ENCODE results near the gene RLBP1.

RLBP1 gene

GRCh38 chr15:89217031-89217430 lies 4.3 kb downstream of the RLBP1 start:
- Histone ChIP-seq H3K27me3 (ENCODE audit: control insufficient read depth in 1 of 2, insufficient read depth in 1 of 2, low read length in 2 of 2) (peaks cover 43 to 59% of the 10 kb centered on the region in 2 experiments), H2BK5ac (ENCODE audit: low read depth, low read length, poor library complexity, severe bottlenecking) (no peak overlapping the region), H3K9ac (ENCODE audit: low read length) (no peak overlapping the region), H3K14ac (ENCODE audit: low read length in 2 of 2) (no peak overlapping the region), H2BK120ac (ENCODE audit: low read depth, low read length) (no peak overlapping the region), H2BK15ac (ENCODE audit: low read depth, poor library complexity, severe bottlenecking) (no peak overlapping the region), H3K27ac (ENCODE audit: low read length, poor library complexity, severe bottlenecking) (no peak overlapping the region), H3K79me1 (replicated peaks; ENCODE audit: low read length, poor library complexity, severe bottlenecking) (no peaks in the 10 kb centered on the region), H2AFZ (ENCODE audit: low read depth, low read length) (no peak overlapping the region), H4K91ac (ENCODE audit: low read length) (no peak overlapping the region), H3K36me3 (ENCODE audit: control insufficient read depth in 1 of 2, insufficient read depth in 2 of 2, low read depth in 1 of 2, low read length in 2 of 2) (no peaks in the 10 kb centered on the region), H3K23ac (ENCODE audit: low read length in 2 of 2) (no peak overlapping the region), H3K4ac (ENCODE audit: low read depth in 1 of 2, low read length in 2 of 2) (no peak overlapping the region), H3K4me1 (ENCODE audit: control insufficient read depth, insufficient read depth, low read depth, low read length) (no peaks in the 10 kb centered on the region), H2BK12ac (ENCODE audit: low read length in 2 of 2) (no peak overlapping the region), H3K4me2 (ENCODE audit: low read length, poor library complexity, severe bottlenecking) (no peak overlapping the region), H3K4me3 (ENCODE audit: insufficient read depth in 1 of 2, low read depth in 1 of 2, low read length in 2 of 2) (no peak overlapping the region), H3K18ac (ENCODE audit: low read depth in 1 of 2, low read length in 2 of 2) (no peak overlapping the region), H2AK5ac (ENCODE audit: low read length, severe bottlenecking) (no peak overlapping the region), H3K9me3 (ENCODE audit: control insufficient read depth, low read length) (no peaks in the 10 kb centered on the region), H4K8ac (ENCODE audit: low read length) (no peak overlapping the region)
- no peak for DNase-seq
- WGBS: 91% methylated on average over 20 of the region's 20 CpGs

GRCh38 chr15:89215627-89216026 lies 5.8 kb downstream of the RLBP1 start:
- Histone ChIP-seq H3K4me3 (ENCODE audit: insufficient read depth in 1 of 2, low read depth in 1 of 2, low read length in 2 of 2) (no peak overlapping the region), H3K9me3 (ENCODE audit: control insufficient read depth, low read length) (no peaks in the 10 kb centered on the region), H3K18ac (ENCODE audit: low read depth in 1 of 2, low read length in 2 of 2) (no peak overlapping the region), H3K79me1 (replicated peaks; ENCODE audit: low read length, poor library complexity, severe bottlenecking) (no peaks in the 10 kb centered on the region), H4K91ac (ENCODE audit: low read length) (no peak overlapping the region), H2BK5ac (ENCODE audit: low read depth, low read length, poor library complexity, severe bottlenecking) (no peak overlapping the region), H3K4ac (ENCODE audit: low read depth in 1 of 2, low read length in 2 of 2) (no peak overlapping the region), H3K14ac (ENCODE audit: low read length in 2 of 2) (no peak overlapping the region), H3K4me2 (ENCODE audit: low read length, poor library complexity, severe bottlenecking) (no peak overlapping the region), H3K9ac (ENCODE audit: low read length) (no peak overlapping the region), H3K27ac (ENCODE audit: low read length, poor library complexity, severe bottlenecking) (no peak overlapping the region), H2BK12ac (ENCODE audit: low read length in 2 of 2) (no peak overlapping the region), H2AFZ (ENCODE audit: low read depth, low read length) (no peak overlapping the region), H3K27me3 (ENCODE audit: control insufficient read depth in 1 of 2, insufficient read depth in 1 of 2, low read length in 2 of 2) (peaks cover 40 to 61% of the 10 kb centered on the region in 2 experiments), H2BK15ac (ENCODE audit: low read depth, poor library complexity, severe bottlenecking) (no peak overlapping the region), H4K8ac (ENCODE audit: low read length) (no peak overlapping the region), H3K23ac (ENCODE audit: low read length in 2 of 2) (no peak overlapping the region), H2AK5ac (ENCODE audit: low read length, severe bottlenecking) (no peak overlapping the region), H2BK120ac (ENCODE audit: low read depth, low read length) (no peak overlapping the region), H3K36me3 (ENCODE audit: control insufficient read depth in 1 of 2, insufficient read depth in 2 of 2, low read depth in 1 of 2, low read length in 2 of 2) (no peaks in the 10 kb centered on the region), H3K4me1 (ENCODE audit: control insufficient read depth, insufficient read depth, low read depth, low read length) (no peaks in the 10 kb centered on the region)
- WGBS: 62% methylated on average over 2 of the region's 2 CpGs
- DNase-seq: no peak

GRCh38 chr15:89211678-89212170 lies 9.7 kb downstream of the RLBP1 start:
- Histone ChIP-seq H3K4me2 (ENCODE audit: low read length, poor library complexity, severe bottlenecking) (no peak overlapping the region), H2BK15ac (ENCODE audit: low read depth, poor library complexity, severe bottlenecking) (no peak overlapping the region), H3K23ac (ENCODE audit: low read length in 2 of 2) (no peak overlapping the region), H3K9me3 (ENCODE audit: control insufficient read depth, low read length) (no peaks in the 10 kb centered on the region), H3K4ac (ENCODE audit: low read depth in 1 of 2, low read length in 2 of 2) (no peak overlapping the region), H3K27ac (ENCODE audit: low read length, poor library complexity, severe bottlenecking) (no peak overlapping the region), H2BK5ac (ENCODE audit: low read depth, low read length, poor library complexity, severe bottlenecking) (no peak overlapping the region), H2AK5ac (ENCODE audit: low read length, severe bottlenecking) (no peak overlapping the region), H3K79me1 (replicated peaks; ENCODE audit: low read length, poor library complexity, severe bottlenecking) (no peaks in the 10 kb centered on the region), H4K8ac (ENCODE audit: low read length) (no peak overlapping the region), H3K27me3 (ENCODE audit: control insufficient read depth in 1 of 2, insufficient read depth in 1 of 2, low read length in 2 of 2) (peaks cover 2 to 22% of the 10 kb centered on the region in 2 experiments), H2BK12ac (ENCODE audit: low read length in 2 of 2) (no peak overlapping the region), H3K4me1 (ENCODE audit: control insufficient read depth, insufficient read depth, low read depth, low read length) (no peaks in the 10 kb centered on the region), H4K91ac (ENCODE audit: low read length) (no peak overlapping the region), H3K18ac (ENCODE audit: low read depth in 1 of 2, low read length in 2 of 2) (no peak overlapping the region), H2BK120ac (ENCODE audit: low read depth, low read length) (no peak overlapping the region), H3K14ac (ENCODE audit: low read length in 2 of 2) (no peak overlapping the region), H3K9ac (ENCODE audit: low read length) (no peak overlapping the region), H3K36me3 (ENCODE audit: control insufficient read depth in 1 of 2, insufficient read depth in 2 of 2, low read depth in 1 of 2, low read length in 2 of 2) (no peaks in the 10 kb centered on the region), H2AFZ (ENCODE audit: low read depth, low read length) (no peak overlapping the region), H3K4me3 (ENCODE audit: insufficient read depth in 1 of 2, low read depth in 1 of 2, low read length in 2 of 2) (no peak overlapping the region)
- WGBS: 79% methylated on average over 5 of the region's 5 CpGs
- no peak for DNase-seq

GRCh38 chr15:89209057-89209456 lies 12.3 kb downstream of the RLBP1 start:
- Histone ChIP-seq H3K4me2 (ENCODE audit: low read length, poor library complexity, severe bottlenecking) (no peak overlapping the region), H3K9ac (ENCODE audit: low read length) (no peak overlapping the region), H2AK5ac (ENCODE audit: low read length, severe bottlenecking) (no peak overlapping the region), H3K4me3 (ENCODE audit: insufficient read depth in 1 of 2, low read depth in 1 of 2, low read length in 2 of 2) (no peak overlapping the region), H2BK5ac (ENCODE audit: low read depth, low read length, poor library complexity, severe bottlenecking) (no peak overlapping the region), H4K8ac (ENCODE audit: low read length) (no peak overlapping the region), H3K36me3 (ENCODE audit: control insufficient read depth in 1 of 2, insufficient read depth in 2 of 2, low read depth in 1 of 2, low read length in 2 of 2) (no peaks in the 10 kb centered on the region), H3K79me1 (replicated peaks; ENCODE audit: low read length, poor library complexity, severe bottlenecking) (no peaks in the 10 kb centered on the region), H3K27ac (ENCODE audit: low read length, poor library complexity, severe bottlenecking) (no peak overlapping the region), H3K23ac (ENCODE audit: low read length in 2 of 2) (no peak overlapping the region), H3K14ac (ENCODE audit: low read length in 2 of 2) (no peak overlapping the region), H2BK12ac (ENCODE audit: low read length in 2 of 2) (no peak overlapping the region), H2BK15ac (ENCODE audit: low read depth, poor library complexity, severe bottlenecking) (no peak overlapping the region), H2AFZ (ENCODE audit: low read depth, low read length) (no peak overlapping the region), H3K9me3 (ENCODE audit: control insufficient read depth, low read length) (no peaks in the 10 kb centered on the region), H3K18ac (ENCODE audit: low read depth in 1 of 2, low read length in 2 of 2) (no peak overlapping the region), H4K91ac (ENCODE audit: low read length) (no peak overlapping the region), H3K27me3 (ENCODE audit: control insufficient read depth in 1 of 2, insufficient read depth in 1 of 2, low read length in 2 of 2) (peaks cover 0 to 9% of the 10 kb centered on the region in 2 experiments), H3K4ac (ENCODE audit: low read depth in 1 of 2, low read length in 2 of 2) (no peak overlapping the region), H2BK120ac (ENCODE audit: low read depth, low read length) (no peak overlapping the region), H3K4me1 (ENCODE audit: control insufficient read depth, insufficient read depth, low read depth, low read length) (no peaks in the 10 kb centered on the region)
- DNase-seq: no peak
- WGBS: 76% methylated on average over 1 of the region's 1 CpG
